Activated B cell treated with CpG ODN at 0.5 μM for 24 hours (primary cell): ENCODE results near the gene FGFR3. TPM values are rescaled to one million over a fixed set of nuclear protein-coding genes. Genes with fewer than 3 reads are reported as not detected.
"Not testable (repeated sequence)": the region's sequence is repeated elsewhere in the genome, so short reads cannot be mapped to it uniquely, and the experiment has no call there.

Source experiments
- ATAC-seq: fragments of 200-7000 bp; cut with Tn5 transposase; one replicate; pipeline ENCODE4 v1.10.0; 2021; ENCODE audit warnings: low read depth, mild to moderate bottlenecking, moderate library complexity
- CTCF ChIA-PET: fragments of 350-600 bp; sonication (Branson Sonifier 250); formaldehyde crosslinking; loops from one replicate; lab custom pipeline; 2021; ENCODE audit warnings: antibody characterized with exemption; lab: Charles Lee
- POLR2A ChIA-PET: fragments of 350-600 bp; sonication (Branson Sonifier 250); formaldehyde crosslinking; loops from one replicate; lab custom pipeline; 2021; ENCODE audit warnings: antibody characterized with exemption; lab: Charles Lee
- DNase-seq: peaks from one replicate; pipeline ENCODE4 v3.0.0; 2022
- H3K27ac Mint-ChIP-seq: one replicate; pipeline ENCODE4 v1.8.0; 2020; ENCODE audit warnings: mixed read lengths
- H3K27me3 Mint-ChIP-seq: one replicate; pipeline ENCODE4 v1.8.0; 2021; ENCODE audit warnings: mixed read lengths
- H3K36me3 Mint-ChIP-seq: one replicate; pipeline ENCODE4 v1.8.0; 2021; ENCODE audit warnings: low read depth, mixed read lengths
- H3K4me1 Mint-ChIP-seq: one replicate; pipeline ENCODE4 v1.8.0; 2021; ENCODE audit warnings: mixed read lengths
- H3K4me3 Mint-ChIP-seq: one replicate; pipeline ENCODE4 v1.8.0; 2020; ENCODE audit warnings: mild to moderate bottlenecking, mixed read lengths
- H3K9me3 Mint-ChIP-seq: one replicate; pipeline ENCODE4 v1.8.0; 2020; ENCODE audit warnings: mixed read lengths
- CTCF ChIP-seq: fragments of 200-600 bp; IDR thresholded peaks from one replicate; pipeline ENCODE4 v1.8.0; 2022; ENCODE audit warnings: antibody characterized with exemption, mild to moderate bottlenecking
- intact Hi-C: fragments of 100-400 bp; cut with micrococcal nuclease; formaldehyde crosslinking; loops from one replicate; pipeline ENCODE4 v1.15.1; 2024
- total RNA-seq: library from RNA; stranded (reverse); gene quantifications from 2 replicates; pipeline ENCODE4 v1.2.3, GENCODE V29; 2022

The FGFR3 gene
- total RNA-seq, 1 donor from 2014 or later: 0.40 TPM

GRCh38 chr4:1834047-1834775, 41.1 kb downstream of the FGFR3 start:
- Mint-ChIP-seq H3K4me1 (peaks cover 34% of the 10 kb centered on the region), H3K27me3 (no peaks in the 10 kb centered on the region), H3K9me3 (no peaks in the 10 kb centered on the region), H3K36me3 (peaks cover 71% of the 10 kb centered on the region), H3K27ac (peak overlapping the region; percentile 92), H3K4me3 (peak overlapping the region; percentile 63)
- ChIA-PET CTCF (interaction anchor here (0.7 to 1.4 kb wide), 3 partner anchors 66 to 141 kb away, joined by 3 to 4 read pairs (median 3); no protein-coding TSS in a partner anchor), POLR2A (interaction anchor here (0.9 to 1.9 kb wide), 5 partner anchors 9 to 122 kb away, joined by 3 to 6 read pairs (median 4); partner anchors contain the start of genes NSD2 and SLBP)
- TF ChIP-seq CTCF: no peak
- intact Hi-C loops: loop anchor here (1.0 kb wide), 3 partner anchors 22 to 65 kb away; partner anchors contain the start of gene LETM1
- DNase-seq (peak; percentile 54), ATAC-seq (peak; percentile 90)

DNA sequence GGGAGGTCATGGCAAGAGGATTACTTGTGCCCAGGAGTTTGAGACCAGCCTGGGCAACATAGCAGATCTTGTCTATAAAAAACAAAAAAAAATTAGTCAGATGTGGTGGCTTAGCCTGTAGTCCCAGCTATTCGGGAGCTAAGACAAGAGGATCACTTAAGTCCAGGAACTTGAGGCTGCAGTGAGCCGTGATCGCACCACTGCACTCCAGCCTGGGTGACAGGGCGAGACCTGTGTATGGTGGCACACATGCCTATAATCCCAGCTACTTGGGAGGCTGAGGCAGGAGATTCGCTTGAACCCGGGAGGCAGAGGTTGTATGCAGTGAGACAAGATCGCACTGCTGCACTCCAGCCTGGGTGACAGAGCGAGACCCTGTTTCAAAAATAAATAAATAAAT, 42.7 kb downstream of the FGFR3 start:
- H3K27ac Mint-ChIP-seq, H3K27me3 Mint-ChIP-seq, H3K9me3 Mint-ChIP-seq, intact Hi-C loops, H3K4me3 Mint-ChIP-seq, CTCF ChIA-PET, DNase-seq, ATAC-seq, POLR2A ChIA-PET: not testable (repeated sequence)
- Mint-ChIP-seq H3K36me3 (peaks cover 72% of the 10 kb centered on the region), H3K4me1 (peaks cover 30% of the 10 kb centered on the region)

- intact Hi-C loops: no loop called here
- POLR2A ChIA-PET: no interaction called here
- H3K4me3 Mint-ChIP-seq: no peak overlapping the region
- CTCF ChIA-PET: no interaction called here
- no peak overlapping the region for H3K27ac Mint-ChIP-seq
- DNase-seq (no peak), ATAC-seq (no peak)
- H3K27me3 Mint-ChIP-seq: no peaks in the 10 kb centered on the region
- H3K9me3 Mint-ChIP-seq: no peaks in the 10 kb centered on the region
- peaks cover 72% of the 10 kb centered on the region for H3K36me3 Mint-ChIP-seq
- no peak for TF ChIP-seq CTCF
- H3K4me1 Mint-ChIP-seq: peaks cover 27% of the 10 kb centered on the region
Measured at GRCh38 chr4:1836650-1837049, 43.6 kb downstream of the FGFR3 start.

DNA sequence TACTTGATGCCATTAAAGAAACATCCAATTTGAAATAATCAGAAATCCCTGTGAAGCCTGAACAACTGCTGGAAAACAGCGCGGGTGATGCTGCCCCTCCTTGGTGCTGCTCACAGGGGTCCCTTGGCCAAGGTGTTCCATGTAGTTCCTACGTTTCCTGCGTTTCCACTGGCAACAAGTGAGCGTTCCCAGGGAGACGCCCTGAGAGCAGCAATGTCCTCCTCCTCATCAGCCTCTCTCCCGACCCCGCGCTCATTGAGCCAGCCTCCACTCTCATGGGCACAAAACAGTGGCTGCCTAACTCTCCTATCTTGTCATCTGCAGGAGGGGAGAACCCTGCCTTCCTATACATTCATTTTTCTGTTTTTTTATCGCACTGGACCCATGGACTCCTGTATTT, 44.0 kb downstream of the FGFR3 start:
- POLR2A ChIA-PET: no interaction called here
- H3K4me1 Mint-ChIP-seq: peaks cover 26% of the 10 kb centered on the region
- ATAC-seq: no peak
- H3K4me3 Mint-ChIP-seq: no peak overlapping the region
- H3K27me3 Mint-ChIP-seq: no peaks in the 10 kb centered on the region
- intact Hi-C loops: no loop called here
- no peak overlapping the region for H3K27ac Mint-ChIP-seq
- DNase-seq: no peak
- H3K36me3 Mint-ChIP-seq: peaks cover 72% of the 10 kb centered on the region
- TF ChIP-seq CTCF: no peak
- CTCF ChIA-PET: no interaction called here
- H3K9me3 Mint-ChIP-seq: no peaks in the 10 kb centered on the region

DNA sequence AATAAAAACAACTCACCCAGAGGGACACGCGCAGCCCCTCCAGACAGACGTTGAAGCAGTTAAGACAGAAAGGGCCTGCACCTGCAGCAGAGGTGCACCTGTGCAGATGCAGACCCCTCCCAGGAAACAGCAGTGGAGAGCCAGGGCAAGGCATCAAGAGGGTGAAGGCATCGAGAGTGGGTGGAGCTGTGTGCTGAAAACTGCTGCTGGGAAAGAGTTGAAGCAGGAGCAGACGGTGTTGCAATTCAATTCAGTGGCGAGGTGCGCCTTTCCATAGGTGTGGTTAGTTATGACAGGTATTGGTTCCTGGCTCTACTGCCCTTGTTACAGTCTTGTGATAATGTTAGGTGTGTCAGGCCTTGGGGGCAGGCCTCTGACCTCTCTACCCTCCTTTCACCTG, 46.2 kb downstream of the FGFR3 start:
- no peaks in the 10 kb centered on the region for H3K27me3 Mint-ChIP-seq
- ChIA-PET CTCF (no interaction called here), POLR2A (no interaction called here)
- DNase-seq (no peak), ATAC-seq (no peak)
- H3K27ac Mint-ChIP-seq: no peak overlapping the region
- no peak overlapping the region for H3K4me3 Mint-ChIP-seq
- peaks cover 7% of the 10 kb centered on the region for H3K4me1 Mint-ChIP-seq
- TF ChIP-seq CTCF: no peak
- no peaks in the 10 kb centered on the region for H3K9me3 Mint-ChIP-seq
- peaks cover 77% of the 10 kb centered on the region for H3K36me3 Mint-ChIP-seq
- intact Hi-C loops: no loop called here
